ENCODE results near the gene TNFRSF13B. TPM values are rescaled to one million over a fixed set of nuclear protein-coding genes. Genes with fewer than 3 reads are reported as not detected.

TNFRSF13B gene
- total RNA-seq, 1 donor, result not detected

- no peak for DNase-seq (ENCODE audit: low read depth)
- TF ChIP-seq CTCF (IDR thresholded peaks at IDR 0.05; ENCODE audit: insufficient read depth, low read depth, low read length), result no peak
- H3K4me3 ChIP-seq (ENCODE audit: low read depth, low read length), result no peak overlapping the region
Measured at GRCh38 chr17:16941072-16942036, 30.6 kb downstream of the TNFRSF13B start.

GRCh38 chr17:16940116-16940881 is 31.6 kb downstream of the TNFRSF13B start:
- no peak overlapping the region for H3K4me3 ChIP-seq (ENCODE audit: low read depth, low read length)
- no peak for DNase-seq (ENCODE audit: low read depth)
- no peak for TF ChIP-seq CTCF (IDR thresholded peaks at IDR 0.05; ENCODE audit: insufficient read depth, low read depth, low read length)

- TF ChIP-seq CTCF (IDR thresholded peaks at IDR 0.05; ENCODE audit: insufficient read depth, low read depth, low read length), result no peak
- DNase-seq (ENCODE audit: low read depth), result no peak
- H3K4me3 ChIP-seq (ENCODE audit: low read depth, low read length), result no peak overlapping the region
Measured at GRCh38 chr17:16939606-16940115, 32.3 kb downstream of the TNFRSF13B start.

GRCh38 chr17:16939208-16939576 is 32.7 kb downstream of the TNFRSF13B start:
- no peak for TF ChIP-seq CTCF (IDR thresholded peaks at IDR 0.05; ENCODE audit: insufficient read depth, low read depth, low read length)
- no peak for DNase-seq (ENCODE audit: low read depth)
- no peak overlapping the region for H3K4me3 ChIP-seq (ENCODE audit: low read depth, low read length)

- no peak for DNase-seq (ENCODE audit: low read depth)
- TF ChIP-seq CTCF (IDR thresholded peaks at IDR 0.05; ENCODE audit: insufficient read depth, low read depth, low read length), result no peak
- no peak overlapping the region for H3K4me3 ChIP-seq (ENCODE audit: low read depth, low read length)
Measured at GRCh38 chr17:16938496-16939207, 33.3 kb downstream of the TNFRSF13B start.

GRCh38 chr17:16938031-16938430 is 33.9 kb downstream of the TNFRSF13B start:
- TF ChIP-seq CTCF (IDR thresholded peaks at IDR 0.05; ENCODE audit: insufficient read depth, low read depth, low read length), result no peak
- DNase-seq (ENCODE audit: low read depth), result no peak
- no peak overlapping the region for H3K4me3 ChIP-seq (ENCODE audit: low read depth, low read length)

All from fibroblast of villous mesenchyme (primary cell).